Naive thymus-derived CD8-positive, alpha-beta T cell (primary cell): ENCODE results near the gene TTC21A. TPM values are rescaled to one million over a fixed set of nuclear protein-coding genes. Genes with fewer than 3 reads are reported as not detected.
"Not testable (repeated sequence)": the region's sequence is repeated elsewhere in the genome, so short reads cannot be mapped to it uniquely, and the experiment has no call there.

Source experiments
- ATAC-seq, 2 donors: fragments of 150-1000 bp; cut with Tn5 transposase in 1 of 2; sonication (Bioruptor Pico), chemical (Tn5 transposase) in 1 of 2; 1 replicate in 1 of 2; 2 replicates in 1 of 2; pipeline ENCODE4 v1.10.0; 2021; ENCODE audit warnings: mild to moderate bottlenecking in 2 of 2, moderate library complexity in 2 of 2
- POLR2A ChIA-PET: fragments of 350-600 bp; sonication (Branson Sonifier 250); formaldehyde crosslinking; loops from one replicate; lab custom pipeline; 2021; ENCODE audit warnings: antibody characterized with exemption; lab: Charles Lee
- DNase-seq, 10 donors: peaks; one replicate each; pipeline versions ENCODE4 v3.0.0 to v3.0.0-alpha.2; 2020 to 2022
- H3K27ac Mint-ChIP-seq, 10 donors: one replicate each; pipeline ENCODE4 v1.8.0; 2020 to 2022; ENCODE audit warnings: mild to moderate bottlenecking in 10 of 10, mixed read lengths in 10 of 10, moderate library complexity in 4 of 10, inconsistent platforms in 1 of 10
- H3K27me3 Mint-ChIP-seq, 5 donors: one replicate each; pipeline ENCODE4 v1.8.0; 2021 to 2022; ENCODE audit warnings: mixed read lengths in 5 of 5
- H3K36me3 Mint-ChIP-seq, 3 donors: one replicate each; pipeline ENCODE4 v1.8.0; 2020 to 2022; ENCODE audit warnings: mixed read lengths in 3 of 3, mild to moderate bottlenecking in 2 of 3, inconsistent platforms in 1 of 3
- H3K4me1 Mint-ChIP-seq, 4 donors: one replicate each; pipeline ENCODE4 v1.8.0; 2021 to 2022; ENCODE audit warnings: mixed read lengths in 4 of 4
- H3K4me3 Mint-ChIP-seq, 10 donors: one replicate each; pipeline ENCODE4 v1.8.0; 2020 to 2022; ENCODE audit warnings: mild to moderate bottlenecking in 10 of 10, mixed read lengths in 10 of 10, moderate library complexity in 6 of 10, inconsistent platforms in 1 of 10
- H3K9me3 Mint-ChIP-seq, 9 donors: one replicate each; pipeline ENCODE4 v1.8.0; 2020 to 2022; ENCODE audit warnings: mixed read lengths in 9 of 9, mild to moderate bottlenecking in 3 of 9, inconsistent platforms in 1 of 9, moderate library complexity in 1 of 9
- polyA plus RNA-seq, 3 donors: library from polyadenylated mRNA; unstranded; fragments of 300-500 nt; fragmentation: Illumina TruSeq; gene quantifications; one replicate each; pipeline ENCODE4 v1.2.3, GENCODE V29; 2021
- total RNA-seq, 8 experiments: library from RNA in 2 of 8; stranded (reverse) in 2 of 8; gene quantifications; one replicate each; pipeline ENCODE4 v1.2.3 and lab custom pipeline; 2021 to 2026

Gene TTC21A, protein sequence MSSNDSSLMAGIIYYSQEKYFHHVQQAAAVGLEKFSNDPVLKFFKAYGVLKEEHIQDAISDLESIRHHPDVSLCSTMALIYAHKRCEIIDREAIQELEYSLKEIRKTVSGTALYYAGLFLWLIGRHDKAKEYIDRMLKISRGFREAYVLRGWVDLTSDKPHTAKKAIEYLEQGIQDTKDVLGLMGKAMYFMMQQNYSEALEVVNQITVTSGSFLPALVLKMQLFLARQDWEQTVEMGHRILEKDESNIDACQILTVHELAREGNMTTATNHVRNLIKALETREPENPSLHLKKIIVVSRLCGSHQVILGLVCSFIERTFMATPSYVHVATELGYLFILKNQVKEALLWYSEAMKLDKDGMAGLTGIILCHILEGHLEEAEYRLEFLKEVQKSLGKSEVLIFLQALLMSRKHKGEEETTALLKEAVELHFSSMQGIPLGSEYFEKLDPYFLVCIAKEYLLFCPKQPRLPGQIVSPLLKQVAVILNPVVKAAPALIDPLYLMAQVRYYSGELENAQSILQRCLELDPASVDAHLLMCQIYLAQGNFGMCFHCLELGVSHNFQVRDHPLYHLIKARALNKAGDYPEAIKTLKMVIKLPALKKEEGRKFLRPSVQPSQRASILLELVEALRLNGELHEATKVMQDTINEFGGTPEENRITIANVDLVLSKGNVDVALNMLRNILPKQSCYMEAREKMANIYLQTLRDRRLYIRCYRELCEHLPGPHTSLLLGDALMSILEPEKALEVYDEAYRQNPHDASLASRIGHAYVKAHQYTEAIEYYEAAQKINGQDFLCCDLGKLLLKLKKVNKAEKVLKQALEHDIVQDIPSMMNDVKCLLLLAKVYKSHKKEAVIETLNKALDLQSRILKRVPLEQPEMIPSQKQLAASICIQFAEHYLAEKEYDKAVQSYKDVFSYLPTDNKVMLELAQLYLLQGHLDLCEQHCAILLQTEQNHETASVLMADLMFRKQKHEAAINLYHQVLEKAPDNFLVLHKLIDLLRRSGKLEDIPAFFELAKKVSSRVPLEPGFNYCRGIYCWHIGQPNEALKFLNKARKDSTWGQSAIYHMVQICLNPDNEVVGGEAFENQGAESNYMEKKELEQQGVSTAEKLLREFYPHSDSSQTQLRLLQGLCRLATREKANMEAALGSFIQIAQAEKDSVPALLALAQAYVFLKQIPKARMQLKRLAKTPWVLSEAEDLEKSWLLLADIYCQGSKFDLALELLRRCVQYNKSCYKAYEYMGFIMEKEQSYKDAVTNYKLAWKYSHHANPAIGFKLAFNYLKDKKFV (N-terminal part only)
- total RNA-seq (1 to 10 TPM; 7.5 to 8.7 TPM), polyA plus RNA-seq (under 1 TPM; 0.50 to 0.94 (median 0.57) TPM), total RNA-seq (lab: John Stamatoyannopoulos, UW) (0.97 to 4.9 (median 2.6) reads per million in 6 experiments)

DNA sequence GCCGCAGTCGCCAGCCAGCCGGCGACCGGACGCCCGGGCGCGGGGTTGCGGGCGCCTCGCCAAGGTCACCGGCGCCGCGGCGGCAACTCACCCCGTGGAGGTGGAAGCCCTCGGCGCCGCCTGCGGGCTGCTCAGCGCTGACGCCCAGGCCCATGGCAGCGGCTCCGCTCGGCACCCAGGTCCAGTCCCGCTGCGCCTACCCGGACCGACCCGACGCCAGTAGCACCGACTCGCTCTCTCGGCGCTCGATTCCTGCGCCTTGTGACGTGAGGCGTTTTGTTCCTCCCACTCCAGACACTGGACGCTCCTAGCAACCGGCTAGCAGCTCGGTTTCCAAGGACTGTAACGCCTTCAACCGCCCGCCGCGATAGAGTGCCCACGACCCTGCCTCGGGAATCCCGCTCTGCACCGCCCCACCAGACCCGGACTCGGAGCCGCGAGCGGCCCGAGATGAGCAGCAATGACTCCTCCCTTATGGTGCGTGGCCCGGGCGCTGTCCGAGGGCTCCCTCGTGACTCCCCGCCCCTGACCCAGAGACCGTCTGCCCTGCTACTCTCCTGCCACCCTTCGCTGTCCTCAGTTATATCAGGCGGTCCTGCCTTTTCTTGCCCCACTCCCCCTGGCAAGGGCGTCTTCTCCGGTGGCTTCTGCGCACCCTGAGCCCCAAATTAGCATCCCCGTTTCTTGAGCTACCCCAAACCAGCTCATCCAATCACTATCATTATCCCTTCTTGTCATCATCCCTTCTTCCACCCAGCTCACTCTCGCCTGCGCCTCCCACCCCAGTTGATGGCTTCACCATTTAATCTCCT, at the start of gene TTC21A, which contains the start of gene GORASP1:
TSS of gene TTC21A (plus strand) at position 293 of the 812 bp plus-strand sequence. CDS start at position 451, 158 bp downstream.
TSS of gene GORASP1 (minus strand) at position 240 of the 812 bp plus-strand sequence. CDS start at position 154, 86 bp downstream.
- H3K27me3 Mint-ChIP-seq = no peaks in the 10 kb centered on the region
- DNase-seq = peak; percentile 37 to 74 (median 56)
- H3K9me3 Mint-ChIP-seq = no peaks in the 10 kb centered on the region
- peak within 1 kb of the TSS; percentile 87 to 97 (median 92) for H3K4me3 Mint-ChIP-seq
- H3K4me1 Mint-ChIP-seq = peaks cover 45 to 57% (median 54%) of the 10 kb centered on the region in 4 donors
- peak within 1 kb of the TSS; percentile 80 to 95 (median 92) for H3K27ac Mint-ChIP-seq
- H3K36me3 Mint-ChIP-seq = no peaks in the 10 kb centered on the region
- ATAC-seq = peak; percentile 60 to 77
- POLR2A ChIA-PET = interaction anchor here (0.9 to 1.6 kb wide), 8 partner anchors 11 to 299 kb away, joined by 3 to 6 read pairs (median 4); partner anchors contain the start of gene RPSA

DNA sequence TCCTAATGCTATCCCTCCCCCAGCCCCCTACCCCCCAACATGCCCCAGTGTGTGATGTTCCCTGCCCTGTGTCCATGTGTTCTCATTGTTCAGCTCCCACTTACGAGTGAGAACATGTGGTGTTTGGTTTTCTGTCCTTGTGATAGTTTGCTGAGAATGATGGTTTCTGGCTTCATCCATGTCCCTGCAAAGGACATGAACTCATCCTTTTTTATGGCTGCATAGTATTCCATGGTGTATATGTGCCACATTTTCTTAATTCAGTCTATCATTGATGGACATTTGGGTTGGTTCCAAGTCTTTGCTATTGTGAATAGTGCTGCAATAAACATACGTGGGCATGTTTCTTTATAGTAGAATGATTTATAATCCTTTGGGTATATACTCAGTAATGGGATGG, 46.3 kb upstream of the TTC21A start:
- H3K4me3 Mint-ChIP-seq, H3K9me3 Mint-ChIP-seq, DNase-seq, H3K27me3 Mint-ChIP-seq, ATAC-seq, POLR2A ChIA-PET: not testable (repeated sequence)
- peak overlapping the region in 1 of 10 donors; percentile 65 for H3K27ac Mint-ChIP-seq
- peaks cover 4 to 37% (median 12%) of the 10 kb centered on the region in 3 donors for H3K36me3 Mint-ChIP-seq
- H3K4me1 Mint-ChIP-seq = peaks cover 27 to 59% (median 51%) of the 10 kb centered on the region in 4 donors

DNA sequence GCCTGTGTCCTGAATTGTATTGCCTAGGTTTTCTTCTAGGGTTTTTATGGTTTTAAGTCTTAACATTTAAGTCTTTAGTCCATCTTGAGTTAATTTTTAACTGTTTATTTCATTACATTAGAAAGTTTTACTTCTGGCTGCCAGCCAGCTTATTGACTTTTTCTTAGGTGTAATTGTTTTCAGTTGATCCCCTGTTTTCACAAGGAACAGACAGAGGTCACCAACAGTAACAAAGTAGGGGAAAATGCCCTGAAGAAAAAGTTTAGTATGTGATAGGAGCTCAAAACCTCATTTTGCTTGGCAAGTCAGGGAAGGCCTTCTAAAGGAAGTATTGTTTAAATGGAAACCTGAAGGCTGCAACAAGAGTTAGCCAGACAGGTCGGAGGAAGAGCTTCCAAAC, 45.3 kb upstream of the TTC21A start:
- no peak for ATAC-seq
- peak overlapping the region in 5 of 10 donors; percentile 6 to 63 (median 9) for H3K27ac Mint-ChIP-seq
- peaks cover 19 to 51% (median 42%) of the 10 kb centered on the region in 4 donors for H3K4me1 Mint-ChIP-seq
- no peak for DNase-seq
- peaks cover 0 to 2% (median 0%) of the 10 kb centered on the region in 9 donors for H3K9me3 Mint-ChIP-seq
- no peaks in the 10 kb centered on the region for H3K27me3 Mint-ChIP-seq
- no peak overlapping the region for H3K4me3 Mint-ChIP-seq
- POLR2A ChIA-PET = no interaction called here
- H3K36me3 Mint-ChIP-seq = peaks cover 4 to 46% (median 21%) of the 10 kb centered on the region in 3 donors

DNA sequence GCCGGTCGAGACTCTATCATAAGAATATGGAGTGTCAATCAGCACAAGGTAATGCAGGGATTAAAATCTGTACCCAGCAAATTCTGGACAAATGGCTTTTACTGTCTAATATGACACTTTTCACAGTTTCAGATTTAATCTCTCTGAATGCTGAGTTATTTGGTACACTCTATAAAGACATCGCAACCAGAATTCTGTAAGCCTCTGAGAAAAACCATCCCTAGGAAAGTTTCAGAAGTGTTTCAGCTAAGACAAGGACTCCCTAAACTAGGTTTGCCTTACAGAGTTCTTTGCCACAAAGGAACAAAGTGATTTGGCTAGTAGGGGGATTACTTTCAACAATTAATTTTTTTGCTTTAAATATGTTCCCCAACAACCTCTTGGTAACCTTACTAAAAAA, 44.3 kb upstream of the TTC21A start:
- Mint-ChIP-seq H3K9me3 (peaks cover 0 to 2% (median 0%) of the 10 kb centered on the region in 9 donors), H3K4me3 (no peak overlapping the region), H3K36me3 (peaks cover 4 to 51% (median 27%) of the 10 kb centered on the region in 3 donors), H3K4me1 (peaks cover 16 to 47% (median 38%) of the 10 kb centered on the region in 4 donors), H3K27ac (no peak overlapping the region), H3K27me3 (no peaks in the 10 kb centered on the region)
- ATAC-seq (no peak), DNase-seq (no peak)
- POLR2A ChIA-PET = no interaction called here

DNA sequence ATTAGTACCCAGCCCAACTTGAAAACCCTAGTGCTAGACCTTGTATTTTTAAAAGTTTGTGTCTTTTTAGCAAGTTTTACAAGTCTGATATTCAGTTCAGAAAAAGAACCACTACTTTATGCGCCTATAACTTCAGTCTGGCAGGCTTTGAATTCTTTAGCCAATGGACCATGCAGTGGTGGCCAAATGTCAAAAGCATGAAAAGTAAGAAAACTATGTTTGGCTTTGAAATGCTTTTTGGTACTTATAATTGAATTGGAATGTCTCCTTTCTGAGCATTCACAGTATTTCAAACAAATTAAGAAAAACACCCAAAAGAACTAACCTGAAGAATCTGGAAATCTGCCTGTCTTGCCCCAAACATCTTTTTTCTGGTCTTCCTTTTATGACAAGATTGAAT, 42.8 kb upstream of the TTC21A start:
- Mint-ChIP-seq H3K4me3 (peak overlapping the region in 1 of 10 donors; percentile 18), H3K36me3 (peaks cover 4 to 57% (median 27%) of the 10 kb centered on the region in 3 donors), H3K27me3 (no peaks in the 10 kb centered on the region), H3K9me3 (peaks cover 0 to 2% (median 0%) of the 10 kb centered on the region in 9 donors), H3K27ac (peak overlapping the region in 3 of 10 donors; percentile 6 to 51 (median 51)), H3K4me1 (peaks cover 10 to 34% (median 28%) of the 10 kb centered on the region in 4 donors)
- ATAC-seq = no peak
- POLR2A ChIA-PET = no interaction called here
- no peak for DNase-seq

DNA sequence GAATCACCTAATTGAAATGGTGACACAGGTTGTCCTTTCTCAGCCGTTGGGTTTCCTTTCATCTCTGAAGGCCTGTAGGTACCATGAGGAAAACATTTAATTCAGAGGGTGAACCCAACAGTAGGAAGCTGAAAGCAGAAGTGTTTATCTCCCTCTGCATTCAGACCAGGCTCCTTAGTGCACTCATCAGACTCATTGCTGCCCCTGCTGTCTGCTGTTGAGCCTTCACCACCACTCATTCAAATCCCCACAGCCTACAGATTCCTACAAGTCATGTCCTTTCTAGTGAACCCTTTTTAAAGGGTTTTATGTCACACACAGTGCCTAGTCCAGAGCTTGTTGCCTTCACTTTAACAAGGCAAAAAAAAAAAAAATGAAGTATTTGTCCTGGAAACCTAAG, 42.3 kb upstream of the TTC21A start:
- ATAC-seq (peak; percentile 89 to 94), DNase-seq (peak in 4 of 10 donors; percentile 2 to 21 (median 7))
- Mint-ChIP-seq H3K4me1 (peaks cover 10 to 32% (median 26%) of the 10 kb centered on the region in 4 donors), H3K9me3 (peaks cover 0 to 2% (median 0%) of the 10 kb centered on the region in 9 donors), H3K27me3 (no peaks in the 10 kb centered on the region), H3K36me3 (peaks cover 2 to 62% (median 29%) of the 10 kb centered on the region in 3 donors), H3K4me3 (no peak overlapping the region), H3K27ac (peak overlapping the region in 4 of 10 donors; percentile 6 to 63 (median 36))
- POLR2A ChIA-PET = no interaction called here

DNA sequence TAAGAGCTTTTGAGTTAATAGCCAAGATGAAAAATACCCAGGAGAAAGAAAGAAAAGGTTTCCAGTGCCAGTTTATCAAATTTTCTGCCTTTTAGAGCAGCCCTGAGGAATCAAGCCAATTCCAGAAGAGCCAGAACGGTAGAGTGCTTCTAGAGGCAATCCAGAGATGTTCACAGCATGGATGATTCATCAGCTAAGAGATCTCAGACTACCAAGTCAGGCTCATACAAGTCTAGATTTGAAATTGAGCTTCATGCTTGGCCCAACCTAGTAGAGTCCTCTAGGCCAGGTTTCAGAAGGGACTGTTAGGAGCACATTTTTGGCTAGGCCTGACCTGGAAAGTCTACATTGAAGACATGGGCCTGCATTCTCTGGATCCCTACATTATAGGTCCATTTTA, 40.2 kb upstream of the TTC21A start:
- POLR2A ChIA-PET = no interaction called here
- Mint-ChIP-seq H3K27me3 (no peaks in the 10 kb centered on the region), H3K4me3 (no peak overlapping the region), H3K36me3 (peaks cover 5 to 80% (median 31%) of the 10 kb centered on the region in 3 donors), H3K4me1 (peaks cover 2 to 17% (median 13%) of the 10 kb centered on the region in 4 donors), H3K27ac (no peak overlapping the region), H3K9me3 (no peaks in the 10 kb centered on the region)
- no peak for DNase-seq
- ATAC-seq = no peak

DNA sequence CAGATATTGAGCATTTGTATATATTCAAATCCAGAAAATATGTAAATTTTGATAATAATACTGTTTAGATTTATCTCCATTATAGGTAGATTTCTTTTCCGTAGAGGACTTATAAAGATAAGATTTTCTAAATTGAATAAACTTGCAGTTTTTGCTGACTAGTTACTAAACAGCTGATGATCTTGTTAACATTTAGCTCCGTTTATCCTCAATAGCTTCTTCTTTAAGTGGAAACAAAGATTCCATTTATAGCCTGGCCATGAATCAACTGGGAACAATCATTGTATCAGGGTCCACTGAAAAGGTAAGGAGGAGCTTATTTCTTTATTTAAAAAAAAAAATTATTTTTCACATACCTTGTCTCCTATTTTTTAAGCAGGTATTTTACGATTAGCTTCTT, 38.9 kb upstream of the TTC21A start:
- H3K9me3 Mint-ChIP-seq = no peaks in the 10 kb centered on the region
- H3K27me3 Mint-ChIP-seq = no peaks in the 10 kb centered on the region
- peaks cover 12 to 84% (median 34%) of the 10 kb centered on the region in 3 donors for H3K36me3 Mint-ChIP-seq
- no peak overlapping the region for H3K27ac Mint-ChIP-seq
- ATAC-seq (no peak), DNase-seq (no peak)
- no peak overlapping the region for H3K4me3 Mint-ChIP-seq
- peaks cover 0 to 10% (median 9%) of the 10 kb centered on the region in 4 donors for H3K4me1 Mint-ChIP-seq
- POLR2A ChIA-PET = interaction anchor here (0.5 kb wide), 1 partner anchor 723 kb away, joined by 6 read pairs; no protein-coding TSS in a partner anchor

DNA sequence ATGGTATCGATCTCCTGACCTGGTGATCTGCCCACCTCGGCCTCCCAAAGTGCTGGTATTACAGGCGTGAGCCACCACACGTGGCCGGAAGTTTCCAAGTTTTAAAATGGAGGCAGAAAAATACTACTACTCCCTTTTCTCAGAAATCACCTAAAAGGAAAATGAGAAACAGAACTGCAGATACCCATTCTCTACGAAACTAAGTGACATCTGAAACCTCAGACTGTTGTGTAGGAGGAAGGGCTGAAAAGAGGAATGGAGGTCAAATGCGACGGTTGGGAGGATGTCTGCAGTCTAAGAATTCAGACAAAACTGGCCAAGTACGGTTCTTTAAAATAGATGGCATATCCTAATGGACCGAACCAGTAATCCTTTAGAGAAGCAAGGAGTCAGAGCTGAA, 31.6 kb upstream of the TTC21A start:
- Mint-ChIP-seq H3K9me3 (no peaks in the 10 kb centered on the region), H3K36me3 (peaks cover 20 to 85% (median 37%) of the 10 kb centered on the region in 3 donors), H3K27ac (peak overlapping the region in 2 of 10 donors; percentile 22 to 29), H3K4me1 (peaks cover 0 to 6% (median 1%) of the 10 kb centered on the region in 4 donors), H3K4me3 (no peak overlapping the region), H3K27me3 (no peaks in the 10 kb centered on the region)
- ATAC-seq (no peak), DNase-seq (no peak)
- POLR2A ChIA-PET = interaction anchor here (0.7 kb wide), 1 partner anchor 72 kb away, joined by 3 read pairs; no protein-coding TSS in a partner anchor

DNA sequence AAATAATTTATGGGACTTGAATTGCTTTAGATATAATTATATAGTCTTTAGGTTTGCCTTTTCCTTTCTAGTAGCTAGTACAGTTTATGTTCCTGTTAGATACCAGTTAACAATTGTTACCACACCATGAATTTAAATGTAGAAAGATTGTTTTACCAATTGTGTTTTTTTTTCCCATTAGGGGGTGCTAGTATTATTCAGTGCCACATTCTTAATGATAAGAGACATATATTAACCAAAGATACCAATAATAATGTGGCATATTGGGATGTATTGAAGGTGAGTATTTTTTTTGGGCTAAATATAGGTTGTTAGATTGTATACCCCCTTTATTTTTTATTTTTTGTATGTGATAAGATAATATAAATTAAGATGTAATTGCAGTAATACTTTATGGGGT, 27.9 kb upstream of the TTC21A start:
- POLR2A ChIA-PET = no interaction called here
- Mint-ChIP-seq H3K36me3 (peaks cover 11 to 79% (median 25%) of the 10 kb centered on the region in 3 donors), H3K9me3 (no peaks in the 10 kb centered on the region), H3K27me3 (no peaks in the 10 kb centered on the region), H3K4me3 (no peak overlapping the region), H3K27ac (no peak overlapping the region), H3K4me1 (peaks cover 0 to 6% (median 1%) of the 10 kb centered on the region in 4 donors)
- DNase-seq (no peak), ATAC-seq (no peak)

DNA sequence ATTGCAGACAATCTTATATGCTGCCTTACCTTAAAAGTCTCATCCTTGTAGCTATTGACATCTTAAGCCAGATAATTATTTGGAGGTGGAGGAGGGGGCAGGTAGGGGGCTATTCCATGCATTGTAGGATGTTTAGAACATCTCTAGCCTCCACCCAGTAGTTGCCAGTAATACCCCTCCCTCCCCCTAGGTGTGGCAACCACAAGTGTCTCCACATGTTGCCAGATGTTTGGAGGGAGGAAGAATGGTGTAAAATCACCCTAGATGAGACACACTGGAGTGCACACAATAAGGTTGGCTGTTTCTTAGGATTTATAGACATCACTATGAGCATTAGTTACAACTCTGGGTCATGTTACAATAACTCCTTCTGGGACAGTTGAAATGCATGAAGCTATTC, 27.5 kb upstream of the TTC21A start:
- ATAC-seq (peak in 1 of 2 donors; percentile 18), DNase-seq (no peak)
- Mint-ChIP-seq H3K27me3 (no peaks in the 10 kb centered on the region), H3K4me3 (no peak overlapping the region), H3K9me3 (no peaks in the 10 kb centered on the region), H3K27ac (peak overlapping the region in 2 of 10 donors; percentile 18 to 25), H3K36me3 (peaks cover 7 to 79% (median 25%) of the 10 kb centered on the region in 3 donors), H3K4me1 (peaks cover 0 to 6% (median 1%) of the 10 kb centered on the region in 4 donors)
- POLR2A ChIA-PET = no interaction called here
